DMS153 treated with DMSO at 0.1 percent for 48 hours (cell line): Measurements from ENCODE around the gene CHRNA4.

ENCODE experiments used
- DNase-seq: peaks from one replicate; lab custom pipeline; 2025; ENCODE audit not compliant: unreplicated experiment; lab: John Stamatoyannopoulos, UW

The CHRNA4 gene

DNA sequence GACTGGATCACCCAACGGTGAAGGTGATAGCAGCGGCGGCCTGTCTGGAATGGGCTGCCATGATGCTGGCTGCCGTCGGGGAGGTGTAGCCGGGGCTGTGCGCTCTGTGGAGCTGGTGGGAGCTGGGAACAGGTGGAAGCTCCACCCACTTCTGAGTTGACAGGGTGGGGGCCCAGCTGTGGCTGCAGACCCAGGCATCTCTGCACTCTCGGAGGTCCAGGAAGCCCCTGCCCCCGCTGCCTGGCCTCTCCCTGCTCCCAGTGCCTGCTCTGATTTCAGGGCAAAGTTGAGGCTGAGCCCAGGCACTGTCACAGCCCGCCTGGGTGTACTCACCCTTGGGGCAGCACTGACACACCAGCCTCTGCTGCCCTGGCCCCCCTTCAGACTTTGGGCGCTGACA lies 18.1 kb upstream of the CHRNA4 start:
- no peak for DNase-seq

DNA sequence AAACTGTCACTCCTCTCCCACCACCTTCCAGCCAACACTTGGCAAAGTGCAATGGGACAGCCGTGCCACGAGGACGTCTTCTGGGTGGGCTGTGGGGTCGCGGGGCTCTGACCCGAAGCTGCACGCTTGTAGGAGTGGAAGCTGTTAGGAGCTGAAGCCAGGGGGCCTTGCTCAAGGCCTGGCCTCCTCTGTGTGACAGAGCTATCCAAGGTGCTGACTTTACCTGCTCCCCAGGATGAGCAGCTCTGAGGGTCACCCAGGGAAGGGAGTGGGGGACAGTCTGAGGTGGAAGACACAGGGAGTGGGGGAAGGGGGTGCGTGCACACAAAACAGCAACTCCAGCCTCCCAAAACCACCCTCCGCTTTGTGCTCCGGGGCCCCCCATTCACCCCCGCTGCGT lies 17.5 kb upstream of the CHRNA4 start:
- no peak for DNase-seq

DNA sequence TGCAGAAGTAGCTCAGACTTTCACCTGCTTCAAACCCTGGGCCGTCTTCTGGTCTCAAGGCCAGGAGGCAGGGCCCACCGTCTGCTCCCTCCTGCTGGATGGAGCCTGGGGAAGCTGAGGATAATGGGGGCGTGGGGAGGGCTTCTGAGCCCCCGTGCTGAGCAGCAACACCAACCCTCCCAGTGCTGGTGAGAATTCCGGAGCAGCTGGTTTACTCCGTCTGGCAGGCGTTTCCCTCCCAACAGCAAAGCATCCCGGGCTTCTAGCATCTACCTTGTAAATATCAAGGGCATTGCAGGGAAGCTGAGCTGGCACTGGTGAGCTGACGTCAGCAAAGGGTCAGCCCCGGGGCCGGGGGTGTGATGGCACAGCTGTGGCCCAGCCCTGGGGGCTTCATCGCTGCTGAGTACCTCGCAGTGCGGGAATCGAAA lies 16.8 kb upstream of the CHRNA4 start:
- DNase-seq: no peak

DNA sequence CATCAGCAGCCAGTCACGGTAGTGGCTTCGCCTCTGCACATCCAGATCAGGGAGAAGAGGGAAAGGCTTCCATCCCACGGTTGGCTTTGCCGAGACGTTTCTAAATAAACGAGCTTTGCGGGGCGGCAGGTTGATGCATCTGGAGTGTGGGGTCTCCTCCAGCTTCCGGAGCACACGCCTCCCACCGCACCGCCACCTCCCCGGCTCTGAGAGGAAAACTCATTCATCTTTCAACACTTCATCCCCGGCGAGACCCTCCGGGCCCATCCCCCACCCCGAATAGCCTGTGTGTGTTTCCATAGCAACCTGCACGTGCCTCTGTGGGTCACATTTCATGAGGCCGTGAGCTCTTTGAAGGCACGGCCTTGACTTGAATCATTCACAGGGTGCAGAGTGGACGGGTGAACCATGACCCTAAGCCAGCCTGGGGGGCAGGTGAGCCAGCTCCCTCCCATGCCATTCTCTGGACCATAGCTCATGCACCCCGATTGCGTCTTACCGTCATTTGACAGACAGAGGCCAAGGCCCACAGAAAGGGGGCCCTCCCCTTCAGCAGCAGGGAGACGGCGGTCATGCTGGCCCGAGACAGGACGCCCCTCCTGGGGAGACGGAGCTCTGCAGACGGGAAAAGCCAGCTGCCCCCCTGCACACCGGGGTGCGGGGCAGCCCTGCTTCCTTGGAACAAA lies 16.2 kb upstream of the CHRNA4 start:
- DNase-seq: no peak

DNA sequence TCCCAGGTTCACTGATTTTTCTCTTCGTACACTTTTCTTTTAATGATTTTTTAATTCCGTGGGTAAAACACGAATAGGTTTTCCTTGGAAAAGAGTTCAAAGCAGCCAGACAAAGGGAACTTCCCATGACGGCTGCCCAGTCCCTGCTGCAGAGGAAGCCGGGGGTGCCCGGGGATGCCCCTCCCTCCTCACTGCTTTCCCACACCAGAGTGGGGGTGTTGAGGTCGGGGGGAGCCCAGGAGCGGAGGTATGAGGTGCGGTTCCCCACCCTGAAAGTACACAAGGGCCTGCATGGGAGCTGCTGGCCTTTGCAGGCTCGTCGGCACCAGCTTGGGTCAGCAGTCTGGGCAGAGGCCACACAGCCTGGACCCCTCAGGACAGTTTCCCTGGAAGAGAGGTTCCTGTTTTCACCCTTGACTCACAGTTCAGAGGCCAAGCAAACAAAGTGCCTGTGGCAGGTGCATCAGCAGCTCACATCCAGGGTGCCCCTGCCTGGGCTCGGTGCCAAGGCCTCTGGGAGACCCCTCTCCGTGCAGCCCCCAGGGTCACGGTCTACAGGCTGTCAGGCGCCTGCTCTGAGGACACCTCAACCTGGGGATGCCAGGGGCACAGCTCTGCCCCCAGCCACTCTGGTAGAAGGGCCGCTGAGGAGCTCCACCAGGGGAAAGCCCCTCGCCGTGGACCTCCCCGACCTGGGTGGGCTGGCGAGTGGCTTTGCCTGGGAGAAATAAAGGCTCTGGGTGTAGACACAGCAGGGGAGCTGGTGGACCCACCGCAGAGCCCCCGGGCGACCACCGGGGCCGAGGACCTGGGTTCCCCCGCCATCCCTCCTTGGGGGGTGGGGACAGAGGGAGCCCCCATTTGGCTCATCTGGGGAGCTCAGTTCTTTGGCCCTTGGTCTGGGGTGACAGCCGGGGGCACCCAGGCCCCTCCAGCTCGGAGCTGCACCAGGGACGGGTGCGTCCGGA lies 15.4 kb upstream of the CHRNA4 start:
- DNase-seq: no peak

DNA sequence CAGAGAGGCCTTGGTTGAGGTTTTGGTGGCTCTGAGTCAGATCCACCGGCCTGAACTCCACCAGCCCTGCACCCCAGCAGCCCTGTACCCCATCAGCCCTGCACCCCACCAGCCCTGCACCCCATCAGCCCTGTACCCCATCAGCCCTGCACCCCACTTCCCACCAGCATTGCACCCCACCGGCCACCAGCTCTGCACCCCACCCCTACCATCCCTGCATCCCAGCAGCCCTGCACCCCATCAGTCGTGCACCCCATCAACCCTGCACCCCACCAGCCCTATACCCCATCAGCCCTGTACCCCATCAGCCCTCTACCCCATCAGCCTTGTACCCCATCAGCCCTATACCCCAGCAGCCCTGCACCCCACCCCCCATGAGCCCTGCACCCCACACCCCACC lies 14.3 kb upstream of the CHRNA4 start:
- DNase-seq: no peak

DNA sequence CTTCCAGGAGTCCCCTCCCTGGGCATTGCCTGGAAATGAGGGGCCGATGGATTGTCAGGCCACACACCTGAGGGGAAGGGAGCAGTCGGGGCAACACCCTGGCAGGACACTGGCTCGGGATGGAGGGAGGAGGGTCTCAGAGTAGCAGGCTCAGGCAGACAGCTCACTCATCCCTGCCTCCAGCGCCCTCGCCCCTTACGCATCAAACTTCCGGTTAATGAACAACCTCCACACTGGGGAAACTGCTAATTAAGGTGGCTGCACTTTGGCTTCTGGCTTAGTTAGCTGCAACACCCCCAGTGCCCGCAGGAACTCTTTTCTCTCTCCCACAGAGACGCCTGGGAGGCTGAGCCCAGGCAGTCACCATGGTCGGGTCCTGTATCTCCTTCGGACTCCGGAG lies 13.4 kb upstream of the CHRNA4 start:
- DNase-seq: no peak

DNA sequence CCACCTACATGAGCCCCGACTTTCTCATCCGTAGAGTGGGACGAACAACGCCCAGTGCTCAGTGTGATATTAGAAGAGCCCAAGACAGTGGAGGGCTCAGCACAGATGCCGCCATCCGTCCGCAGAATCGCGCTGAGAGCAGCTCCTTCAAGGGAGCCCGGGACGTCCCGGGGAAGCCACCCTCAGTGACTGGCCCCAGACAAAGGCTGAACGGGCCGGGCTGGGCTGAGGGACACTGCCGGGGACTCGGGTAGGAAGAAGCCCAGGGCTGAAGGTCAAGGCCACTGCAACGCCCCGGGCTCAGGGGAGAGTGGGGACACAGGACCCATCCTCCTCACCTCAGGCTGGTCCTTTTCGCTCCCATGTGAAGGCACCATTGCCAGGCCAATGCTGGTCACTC lies 12.8 kb upstream of the CHRNA4 start:
- DNase-seq: no peak

DNA sequence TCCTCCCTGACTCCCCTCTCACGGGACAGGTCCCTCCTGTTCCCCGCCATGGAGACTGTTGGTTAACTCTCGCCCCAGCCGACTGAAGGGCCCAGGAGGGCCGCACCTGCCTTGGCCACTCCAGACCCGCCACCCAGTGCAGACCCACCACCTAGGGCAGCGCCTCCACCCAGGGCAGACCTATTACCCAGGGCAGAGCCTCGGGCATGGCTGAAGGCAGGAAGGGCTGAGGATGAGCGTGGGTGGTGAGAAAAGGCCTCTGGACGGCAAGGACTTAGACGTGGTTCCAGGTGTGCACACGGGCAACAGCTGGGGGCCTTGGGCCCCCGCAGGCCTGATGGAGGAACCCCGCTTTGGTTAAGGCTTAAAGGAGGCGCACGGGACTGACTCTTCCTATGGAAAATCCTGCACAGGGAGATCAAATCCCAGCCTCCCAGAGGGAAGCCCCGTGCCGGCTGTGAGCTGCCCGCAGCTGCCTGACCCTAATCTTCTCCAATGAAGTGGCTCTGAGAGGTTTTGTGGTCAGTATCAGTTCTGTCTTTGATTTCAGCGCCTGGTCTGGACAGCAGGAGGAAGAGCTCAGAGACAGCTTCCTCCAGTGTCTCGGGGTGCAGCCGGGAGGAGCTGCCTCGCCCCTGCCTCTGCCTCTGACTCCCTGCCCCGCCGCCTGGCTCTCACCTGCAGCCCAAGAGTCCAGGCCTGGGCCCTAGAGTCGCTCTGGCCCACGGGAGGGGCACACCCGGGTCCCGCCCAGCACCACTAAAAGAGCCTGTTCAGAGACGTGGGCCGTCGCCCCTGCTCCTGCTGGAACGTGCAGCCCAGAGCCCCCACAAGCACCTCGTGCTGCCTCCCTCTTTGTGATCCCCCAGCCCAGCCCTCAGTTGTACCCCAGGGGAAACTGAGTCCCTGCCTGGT lies 12.1 kb upstream of the CHRNA4 start:
- no peak for DNase-seq

DNA sequence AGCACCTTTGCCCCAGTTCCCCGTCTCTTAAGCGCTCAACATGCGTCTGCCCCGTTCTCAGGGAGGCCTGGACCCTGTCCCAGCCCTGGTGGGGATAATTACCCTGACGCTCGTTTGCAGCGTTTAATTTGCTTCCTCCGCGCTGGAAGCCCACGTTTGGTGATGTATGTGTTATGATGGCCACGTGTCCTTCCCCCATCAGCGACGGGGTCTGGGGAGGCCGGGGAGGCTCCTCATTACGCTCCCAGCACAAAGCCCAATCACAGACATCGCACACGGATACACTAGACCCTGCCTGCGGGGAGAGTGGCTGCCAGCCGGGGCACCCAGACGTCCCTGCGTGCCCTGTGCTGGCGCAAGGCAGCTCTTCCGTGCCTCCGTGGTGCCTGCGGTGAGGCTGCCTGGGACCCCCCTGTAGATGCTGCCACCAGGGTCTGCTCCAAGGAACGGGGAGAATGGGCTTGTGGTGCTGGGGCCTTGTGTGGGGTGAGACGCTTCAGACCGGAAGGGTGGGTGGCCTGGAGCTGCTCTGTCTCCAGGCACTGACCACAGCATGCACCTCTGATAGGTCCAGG lies 10.2 kb upstream of the CHRNA4 start:
- no peak for DNase-seq

DNA sequence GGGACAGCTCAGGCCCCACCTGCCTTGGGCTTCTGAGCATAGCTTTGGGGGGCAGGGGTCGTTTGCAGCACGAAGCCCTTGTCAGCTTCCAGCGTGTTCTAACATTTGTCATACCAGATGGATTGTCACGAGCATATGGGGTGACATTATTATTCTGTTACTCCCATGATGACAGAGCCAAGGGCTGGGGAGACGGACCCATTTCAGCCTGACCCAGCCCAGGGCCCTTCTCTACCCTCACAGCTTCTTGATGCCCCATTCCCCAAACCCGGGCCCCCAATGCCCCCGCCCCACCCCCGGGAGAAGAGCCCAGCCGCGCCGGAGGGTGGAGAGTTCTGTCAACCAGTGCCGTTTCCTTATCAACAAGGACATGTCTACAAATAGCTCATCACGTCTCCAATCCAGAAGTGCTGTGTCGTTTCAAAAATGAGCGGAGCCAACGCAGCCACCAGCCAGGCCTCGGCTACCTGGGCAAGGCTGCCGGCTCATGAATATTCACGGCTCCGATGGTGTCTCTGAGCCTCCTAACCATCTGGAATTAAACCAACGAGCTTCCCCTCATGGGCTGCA lies 9.6 kb upstream of the CHRNA4 start:
- DNase-seq: no peak

DNA sequence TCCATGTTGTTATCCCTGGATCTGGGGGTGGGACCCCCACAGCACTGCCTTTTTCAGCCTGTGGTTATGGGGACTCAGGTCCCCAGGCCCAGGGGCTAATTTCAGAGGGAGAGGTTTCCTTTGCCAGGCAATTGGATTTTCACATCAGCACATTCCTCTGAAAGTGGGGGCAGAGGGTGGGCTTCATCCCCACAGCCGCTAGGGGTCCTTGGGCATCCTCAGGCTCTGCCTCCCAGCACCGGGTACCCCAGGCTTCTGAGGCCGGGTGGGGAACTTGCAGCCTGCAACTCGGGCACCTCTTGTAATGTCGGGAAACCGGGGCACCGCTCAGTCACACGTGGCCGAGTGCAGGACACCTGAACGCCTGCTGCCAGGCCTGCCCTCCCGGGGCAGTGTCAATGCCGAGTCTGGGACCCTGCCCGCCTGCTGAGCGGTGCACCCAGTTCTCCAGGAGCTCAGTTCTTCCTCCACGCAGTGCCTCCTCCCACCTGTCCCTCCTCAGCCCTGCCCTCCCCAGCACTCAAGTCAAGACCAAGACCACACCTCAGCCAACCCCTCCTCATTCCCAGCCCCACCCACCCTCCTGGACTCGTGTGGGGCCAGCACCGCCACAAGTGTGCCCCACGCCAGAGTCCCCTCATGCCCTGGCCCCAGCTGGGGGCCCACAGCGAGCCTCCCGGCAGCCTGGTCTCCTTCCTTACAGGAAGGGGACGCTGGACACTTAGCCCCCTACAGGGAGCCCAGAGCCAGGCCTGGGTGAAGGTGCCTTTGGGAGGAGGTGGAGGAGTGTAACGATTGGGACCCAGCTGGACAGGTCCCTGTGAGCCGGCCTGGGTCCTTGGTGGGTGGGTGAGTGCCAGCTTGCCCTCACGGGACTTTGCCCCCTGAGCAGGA lies 8.8 kb upstream of the CHRNA4 start:
- no peak for DNase-seq

DNA sequence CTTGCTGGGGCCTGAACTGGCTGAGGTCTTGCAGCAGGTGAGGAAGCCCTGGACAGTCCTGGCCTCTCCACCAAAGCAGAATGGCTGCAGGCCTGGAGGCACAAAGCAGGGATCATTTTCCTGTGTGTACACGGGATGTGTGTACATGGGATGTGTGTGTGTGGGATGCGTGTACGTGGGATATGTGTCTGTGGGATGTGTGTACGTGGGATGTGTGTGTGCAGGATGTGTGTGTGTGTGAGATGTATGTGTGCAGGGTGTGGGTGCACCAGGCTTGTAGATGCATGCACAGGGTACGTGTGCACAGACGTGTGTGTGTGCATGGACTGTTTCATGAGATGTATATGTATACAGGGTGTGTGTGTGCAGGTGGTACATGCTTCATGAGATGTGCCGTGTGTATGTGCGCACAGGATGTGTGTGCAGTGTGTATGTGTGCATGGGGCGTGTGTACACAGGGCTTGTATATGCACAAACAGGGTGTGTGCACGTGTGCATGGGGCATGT lies 7.9 kb upstream of the CHRNA4 start:
- no peak for DNase-seq

DNA sequence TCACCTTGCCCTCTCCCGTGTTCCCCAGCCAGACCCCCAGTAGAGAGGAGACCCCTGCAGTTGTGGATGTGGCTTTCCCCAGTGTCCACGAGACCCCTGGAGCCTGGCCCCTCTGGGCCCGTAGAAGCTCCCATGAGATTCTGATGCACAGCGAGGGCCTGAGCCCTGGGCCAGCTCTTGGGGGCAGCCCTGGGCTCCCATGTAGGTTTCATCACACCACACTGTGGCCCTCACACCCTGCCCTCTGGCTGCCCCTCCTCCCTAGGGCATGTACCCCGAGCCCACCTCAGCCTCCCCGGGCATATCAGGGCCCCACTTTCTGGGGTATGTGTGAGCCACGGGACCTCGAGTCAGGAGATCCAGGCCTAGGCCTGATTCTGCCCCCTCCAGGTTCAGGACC lies 7.0 kb upstream of the CHRNA4 start:
- DNase-seq: no peak

DNA sequence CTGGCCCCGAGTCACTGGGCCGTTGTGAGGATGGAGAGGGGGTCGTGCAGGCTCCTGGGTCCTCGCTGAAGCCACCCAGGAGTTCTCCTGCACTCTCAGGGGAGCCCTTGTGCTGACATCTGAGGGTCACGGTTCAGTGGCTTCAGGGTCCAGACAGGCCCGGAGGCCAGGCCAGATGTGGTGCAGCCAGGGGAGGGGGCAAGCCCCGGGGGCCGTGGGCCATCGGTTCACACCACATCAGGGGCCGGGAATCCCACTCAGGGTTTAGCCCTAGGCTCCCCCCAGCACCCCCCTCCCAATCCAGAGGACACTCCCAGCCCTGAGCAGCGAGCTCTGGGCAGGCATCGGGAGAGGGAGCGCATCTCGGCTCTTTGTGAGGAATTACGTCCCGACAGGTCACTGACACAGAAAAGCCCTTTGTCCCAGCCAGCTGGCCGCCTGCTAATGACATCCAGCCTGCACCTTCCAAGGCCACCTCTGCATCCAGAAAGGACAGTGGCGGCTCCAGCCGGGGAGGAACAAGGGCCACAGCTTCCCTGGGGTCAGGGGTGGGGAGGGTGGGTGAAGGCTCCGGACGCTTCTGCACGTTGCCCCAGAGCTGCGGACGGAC lies 6.4 kb upstream of the CHRNA4 start:
- DNase-seq: no peak

DNA sequence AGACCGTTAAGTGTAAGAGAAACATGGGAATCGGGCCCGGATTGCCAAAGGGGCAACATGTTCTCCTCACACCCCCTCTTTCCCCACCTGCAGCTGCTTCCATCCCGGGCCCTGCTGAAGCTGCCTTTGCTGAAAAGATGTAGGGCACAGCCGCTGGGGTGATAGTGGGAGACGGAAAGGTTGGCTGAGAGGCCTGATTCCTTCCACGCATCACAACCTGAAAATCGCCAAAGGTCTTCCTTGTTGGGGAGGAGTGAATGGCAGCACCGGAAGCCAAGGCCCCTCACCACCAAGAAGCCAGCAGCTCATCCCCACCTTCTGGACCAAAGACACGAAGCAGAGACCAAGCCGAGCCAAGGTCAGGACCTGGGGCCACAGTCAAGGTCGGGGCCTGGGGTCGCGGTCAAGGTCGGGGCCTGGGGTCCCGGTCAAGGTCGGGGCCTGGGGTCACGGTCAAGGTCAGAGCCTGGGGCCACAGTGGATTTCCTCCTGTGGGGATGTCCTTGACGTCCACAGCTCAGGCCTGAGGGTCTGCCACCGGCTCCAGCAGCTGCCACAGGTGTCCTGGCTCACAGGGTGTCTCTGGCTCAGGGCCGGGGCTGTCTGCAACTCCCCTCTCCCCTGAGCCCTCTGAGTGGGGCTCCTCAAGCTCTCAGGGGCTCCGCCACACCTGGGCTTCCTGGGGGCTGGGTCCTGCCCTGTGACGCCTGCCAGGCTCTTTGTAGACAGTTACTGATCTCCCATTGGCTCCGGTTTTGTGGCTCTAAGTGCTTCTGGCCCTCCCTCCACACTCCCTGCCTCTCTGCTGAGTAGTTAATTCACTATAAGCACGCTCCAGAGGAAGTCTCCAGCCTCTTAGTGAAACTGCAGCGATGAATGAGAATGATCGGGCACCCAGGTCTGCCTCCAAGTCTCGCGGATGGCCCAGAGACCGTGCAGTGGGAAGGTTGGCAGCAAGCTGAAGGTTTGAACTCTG lies 5.5 kb upstream of the CHRNA4 start:
- no peak for DNase-seq

DNA sequence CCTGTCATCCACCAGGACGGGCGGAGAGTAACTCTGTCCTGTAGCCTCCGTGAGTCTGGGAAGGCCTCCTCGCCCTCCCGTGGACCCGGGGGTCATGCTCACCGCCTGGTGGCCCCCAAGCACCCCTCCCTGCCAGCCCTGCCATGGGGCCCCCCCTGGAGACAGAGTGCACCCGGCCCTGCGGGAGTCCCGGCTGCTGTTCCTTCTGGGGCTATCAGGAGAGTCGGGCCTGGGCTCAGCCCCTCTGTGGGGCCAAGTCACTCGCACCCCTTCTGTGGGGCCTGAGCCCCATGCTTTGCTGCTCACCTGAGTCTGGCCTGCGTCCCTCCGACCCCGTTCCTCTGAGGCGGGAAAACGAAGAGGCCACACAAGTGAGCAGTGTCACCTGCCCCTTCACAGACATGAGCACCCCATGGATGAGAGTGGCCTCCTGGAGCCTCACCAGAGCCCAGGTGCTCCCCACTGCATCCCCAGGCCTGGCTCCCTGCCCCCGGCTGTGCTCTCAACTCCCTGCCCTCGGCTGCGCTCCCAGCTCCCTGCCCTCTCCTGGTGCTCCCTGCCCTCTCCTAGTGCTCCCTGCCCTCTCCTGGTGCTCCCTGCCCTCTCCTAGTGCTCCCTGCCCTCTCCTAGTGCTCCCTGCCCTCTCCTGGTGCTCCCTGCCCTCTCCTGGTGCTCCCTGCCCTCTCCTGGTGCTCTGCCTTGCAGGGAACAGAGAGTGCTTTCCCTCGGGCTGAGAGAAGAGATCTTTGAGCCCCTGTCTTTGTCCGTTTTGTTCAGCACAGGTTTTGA lies 4.6 kb upstream of the CHRNA4 start:
- no peak for DNase-seq
